CD4-positive, alpha-beta T cell treated with Interleukin-1 beta for 1 hour (primary cell): ENCODE data around the gene FOXP2.
"Not testable (repeated sequence)": the region's sequence is repeated elsewhere in the genome, so short reads cannot be mapped to it uniquely, and the experiment has no call there.

Source experiments
- DNase-seq, 2 donors: peaks; one replicate each; pipeline ENCODE4 v3.0.0-alpha.2; 2020 to 2022

Gene FOXP2

GRCh38 chr7:114507381-114507780 lies 92.8 kb downstream of the FOXP2 start:
- DNase-seq, result no peak

GRCh38 chr7:114508086-114508485 lies 93.5 kb downstream of the FOXP2 start:
- DNase-seq, result no peak

- not testable (repeated sequence) for DNase-seq
Observed at GRCh38 chr7:114510824-114511223, 96.2 kb downstream of the FOXP2 start.

- DNase-seq, result no peak
Observed at GRCh38 chr7:114519240-114519639, 104.6 kb downstream of the FOXP2 start.

GRCh38 chr7:114522081-114522480 lies 107.5 kb downstream of the FOXP2 start:
- no peak for DNase-seq

GRCh38 chr7:114527589-114527988 lies 113.0 kb downstream of the FOXP2 start:
- DNase-seq, result no peak

GRCh38 chr7:114530057-114530611 lies 115.5 kb downstream of the FOXP2 start:
- DNase-seq, result no peak

- no peak for DNase-seq
Observed at GRCh38 chr7:114531326-114531725, 116.7 kb downstream of the FOXP2 start.

- DNase-seq, result no peak
Observed at GRCh38 chr7:114533131-114533530, 118.5 kb downstream of the FOXP2 start.

GRCh38 chr7:114534953-114535352 lies 120.3 kb downstream of the FOXP2 start:
- no peak for DNase-seq

- no peak for DNase-seq
Observed at GRCh38 chr7:114539575-114539974, 125.0 kb downstream of the FOXP2 start.

GRCh38 chr7:114540291-114540690 lies 125.7 kb downstream of the FOXP2 start:
- DNase-seq, result no peak

GRCh38 chr7:114547346-114547745 lies 132.7 kb downstream of the FOXP2 start:
- not testable (repeated sequence) for DNase-seq

GRCh38 chr7:114548081-114548980 lies 133.7 kb downstream of the FOXP2 start:
- DNase-seq, result no peak

GRCh38 chr7:114554781-114555537 lies 140.3 kb downstream of the FOXP2 start:
- DNase-seq, result no peak

GRCh38 chr7:114567416-114567815 lies 152.8 kb downstream of the FOXP2 start:
- DNase-seq, result no peak

- no peak for DNase-seq
Observed at GRCh38 chr7:114569220-114569619, 154.6 kb downstream of the FOXP2 start.

GRCh38 chr7:114574384-114574783 lies 159.8 kb downstream of the FOXP2 start:
- no peak for DNase-seq

GRCh38 chr7:114575098-114575497 lies 160.5 kb downstream of the FOXP2 start:
- no peak for DNase-seq

- not testable (repeated sequence) for DNase-seq
Observed at GRCh38 chr7:114580963-114581362, 166.3 kb downstream of the FOXP2 start.

GRCh38 chr7:114588506-114588905 lies 173.9 kb downstream of the FOXP2 start:
- no peak for DNase-seq

- DNase-seq, result no peak
Observed at GRCh38 chr7:114589436-114589835, 174.8 kb downstream of the FOXP2 start.

GRCh38 chr7:114590298-114590697 lies 175.7 kb downstream of the FOXP2 start:
- no peak for DNase-seq

GRCh38 chr7:114598946-114599345 lies 184.3 kb downstream of the FOXP2 start:
- no peak for DNase-seq
